Activated gamma-delta T cell treated with Interleukin-2 at 50 U/mL for 16 hours (primary cell): ENCODE measurements around the gene FKTN.
"Not testable (repeated sequence)": the region's sequence is repeated elsewhere in the genome, so short reads cannot be mapped to it uniquely, and the experiment has no call there.

ENCODE experiments used
- DNase-seq: peaks from one replicate; pipeline ENCODE4 v3.0.0-alpha.2; 2020

FKTN gene

DNA sequence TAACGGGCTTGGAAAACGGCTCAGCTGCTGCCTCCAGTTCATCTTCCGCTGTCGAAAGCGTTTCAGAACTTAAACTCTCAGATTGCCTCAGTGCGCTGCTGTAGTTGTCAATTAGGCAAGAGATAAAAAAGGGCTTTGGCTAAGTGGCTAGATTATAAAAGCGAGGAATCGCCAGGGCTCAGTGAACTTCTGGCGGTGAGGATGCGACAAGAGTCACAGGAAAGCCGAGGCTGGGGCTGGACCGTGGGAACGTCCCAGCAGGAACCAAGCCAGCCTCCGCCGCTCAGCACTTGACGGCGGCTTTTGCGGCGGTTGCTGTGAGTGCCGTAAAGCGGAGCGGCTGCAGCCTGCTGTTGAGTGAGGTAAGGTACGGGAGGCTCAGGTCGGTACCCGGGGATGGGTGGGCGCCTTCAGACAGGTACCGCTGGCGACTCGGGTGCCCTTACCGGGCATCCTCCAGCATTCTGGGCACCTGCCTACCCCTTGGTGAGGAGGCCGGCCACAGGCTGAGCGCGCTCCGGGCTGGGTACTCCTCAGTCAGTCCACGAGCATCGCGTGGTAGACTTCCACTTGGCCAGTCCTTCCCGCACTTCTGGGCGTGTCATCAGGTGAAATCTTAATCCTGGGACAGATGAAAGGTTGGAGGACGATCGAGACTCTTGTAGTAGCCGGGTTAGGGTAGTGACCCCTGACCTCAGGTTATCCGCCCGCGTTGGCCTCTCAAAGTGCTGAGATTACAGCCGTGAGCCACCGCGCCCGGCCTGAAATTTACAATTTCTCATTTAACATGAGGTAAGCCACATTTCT, at the start of gene FKTN:
FKTN (plus strand) TSS at position 328 of the 807 bp plus-strand sequence. CDS start 16,902 bp downstream, outside the sequence.
- peak; percentile 69 for DNase-seq

DNA sequence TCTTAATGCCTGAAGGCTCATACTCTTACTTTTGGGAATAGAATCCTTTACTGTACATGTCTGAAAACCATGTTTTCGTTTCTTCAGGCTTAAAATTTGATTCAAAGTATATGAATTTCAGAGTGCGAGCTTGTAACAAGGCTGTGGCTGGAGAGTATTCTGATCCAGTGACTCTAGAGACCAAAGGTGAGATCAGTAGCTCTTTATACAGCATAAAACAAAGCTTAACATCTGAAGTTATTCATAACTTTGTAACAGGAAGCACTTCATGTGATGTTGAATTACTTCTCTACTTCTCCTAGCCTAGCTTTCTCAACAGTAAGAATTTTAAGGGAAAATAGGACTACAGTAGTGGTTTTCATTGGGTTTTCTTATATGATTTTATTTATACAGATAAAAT, 49.4 kb upstream of the FKTN start:
- no peak for DNase-seq

DNA sequence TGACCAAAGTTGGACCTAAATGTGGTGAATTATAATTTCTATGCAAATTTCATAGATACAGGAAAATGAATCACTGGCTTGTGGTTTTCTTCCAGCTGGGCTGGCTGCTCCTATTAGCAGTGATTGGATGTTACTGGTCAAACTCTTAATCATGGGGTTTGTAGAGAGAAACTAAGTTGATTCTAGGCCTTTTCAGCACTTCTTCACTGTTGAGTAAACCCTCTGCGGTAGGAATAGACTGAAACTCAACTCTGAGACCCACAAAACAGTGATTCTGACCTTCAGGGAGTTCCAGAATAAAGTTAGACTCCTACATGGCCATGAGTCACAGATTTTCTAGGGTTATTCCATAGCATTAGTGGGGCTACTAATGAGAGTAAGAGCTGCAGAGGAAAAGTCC, 47.9 kb upstream of the FKTN start:
- DNase-seq, result no peak

DNA sequence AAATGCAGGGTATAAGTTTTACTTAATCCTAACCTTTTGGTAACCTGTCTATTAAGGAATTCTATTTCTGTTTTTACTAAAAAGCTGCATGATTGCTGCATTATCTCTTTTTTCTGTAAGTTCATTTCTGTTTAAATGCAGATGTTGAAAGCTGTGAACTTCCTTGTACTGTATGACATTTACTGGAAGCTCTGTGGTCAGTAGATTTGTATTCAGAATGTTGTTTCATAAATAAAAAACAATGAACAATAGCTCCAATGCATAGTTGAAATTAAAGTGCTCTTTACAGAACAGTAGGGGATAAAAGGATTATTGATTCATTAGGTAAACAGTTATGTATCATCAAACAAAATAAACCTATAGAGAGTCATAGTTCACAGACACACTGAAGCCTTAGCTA, 46.5 kb upstream of the FKTN start:
- DNase-seq, result no peak

DNA sequence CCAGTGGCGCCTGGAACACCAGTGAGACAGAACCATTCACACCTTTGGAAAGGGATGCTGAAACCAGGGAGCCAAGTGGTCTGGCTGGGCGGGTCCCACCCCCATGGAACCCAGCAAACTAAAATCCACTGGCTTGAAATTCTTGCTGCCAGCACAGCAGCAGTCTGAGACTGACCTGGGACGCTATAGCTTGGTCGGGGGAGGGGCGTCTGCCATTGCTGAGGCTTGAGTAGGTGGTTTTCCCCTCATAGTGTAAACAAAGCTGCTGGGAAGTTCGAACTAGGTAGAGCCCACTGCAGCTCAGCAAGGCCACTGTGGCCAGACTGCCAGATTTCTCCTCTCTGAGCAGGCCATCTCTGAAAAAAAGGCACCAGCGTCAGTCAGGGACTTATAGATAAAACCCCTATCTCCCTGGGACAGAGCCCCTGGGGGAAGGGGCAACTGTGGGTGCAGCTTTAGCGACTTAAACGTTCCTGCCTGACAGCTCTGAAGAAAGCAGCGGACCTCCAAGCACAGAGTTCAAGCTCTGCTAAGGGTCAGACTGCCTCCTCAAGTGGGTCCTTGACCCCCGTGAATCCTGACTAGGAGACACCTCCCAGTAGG, 42.0 kb upstream of the FKTN start:
- no peak for DNase-seq

DNA sequence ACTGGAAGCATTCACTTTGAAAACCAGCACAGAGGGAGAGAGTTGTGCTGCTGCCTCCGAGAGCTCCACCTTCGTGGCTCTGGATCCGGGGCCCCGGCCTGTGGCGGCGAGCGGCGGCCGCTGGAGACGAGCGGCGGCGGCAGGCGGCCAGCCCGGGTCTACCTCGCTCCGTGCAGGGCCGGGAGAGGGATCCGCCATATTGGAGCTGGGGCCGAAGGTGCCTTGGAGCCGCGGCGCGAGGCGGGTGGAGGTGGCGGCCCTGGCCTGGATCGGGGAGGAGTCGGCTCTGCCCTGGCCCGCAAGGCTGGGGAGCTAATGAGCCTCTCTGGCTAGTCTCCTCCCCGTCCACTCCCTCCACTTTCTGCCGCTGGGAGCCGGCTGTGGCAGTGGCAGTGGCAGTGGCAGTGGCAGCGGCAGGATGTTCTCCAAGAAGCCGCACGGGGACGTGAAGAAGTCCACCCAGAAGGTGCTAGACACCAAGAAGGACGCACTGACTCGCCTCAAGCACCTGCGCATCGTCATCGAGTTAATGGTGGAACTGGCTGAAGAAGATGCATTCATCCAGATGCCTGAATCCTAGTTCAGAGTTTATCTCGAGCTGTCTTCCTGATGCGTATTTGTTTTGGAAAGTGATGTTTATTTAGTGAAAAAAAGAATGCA, 38.1 kb upstream of the FKTN start:
- not testable (repeated sequence) for DNase-seq

DNA sequence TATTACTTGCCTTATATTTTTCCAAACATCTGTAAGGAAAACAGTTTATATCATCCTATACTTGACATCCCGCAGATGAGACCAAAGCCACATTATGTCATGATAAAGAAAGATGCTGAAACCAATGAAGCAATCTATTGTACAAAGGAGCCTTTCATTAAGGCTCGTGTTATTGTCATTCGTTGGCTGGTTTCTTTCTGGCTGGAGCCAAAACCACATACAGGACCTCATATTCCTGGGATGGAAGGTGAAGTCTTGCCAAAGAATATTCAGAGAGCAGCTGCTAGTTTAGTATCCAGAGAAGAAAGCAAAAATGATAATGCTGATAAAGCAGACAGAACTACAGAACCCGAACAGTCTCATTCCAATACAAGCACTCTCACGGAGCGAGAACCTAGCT, 36.9 kb upstream of the FKTN start:
- not testable (repeated sequence) for DNase-seq

DNA sequence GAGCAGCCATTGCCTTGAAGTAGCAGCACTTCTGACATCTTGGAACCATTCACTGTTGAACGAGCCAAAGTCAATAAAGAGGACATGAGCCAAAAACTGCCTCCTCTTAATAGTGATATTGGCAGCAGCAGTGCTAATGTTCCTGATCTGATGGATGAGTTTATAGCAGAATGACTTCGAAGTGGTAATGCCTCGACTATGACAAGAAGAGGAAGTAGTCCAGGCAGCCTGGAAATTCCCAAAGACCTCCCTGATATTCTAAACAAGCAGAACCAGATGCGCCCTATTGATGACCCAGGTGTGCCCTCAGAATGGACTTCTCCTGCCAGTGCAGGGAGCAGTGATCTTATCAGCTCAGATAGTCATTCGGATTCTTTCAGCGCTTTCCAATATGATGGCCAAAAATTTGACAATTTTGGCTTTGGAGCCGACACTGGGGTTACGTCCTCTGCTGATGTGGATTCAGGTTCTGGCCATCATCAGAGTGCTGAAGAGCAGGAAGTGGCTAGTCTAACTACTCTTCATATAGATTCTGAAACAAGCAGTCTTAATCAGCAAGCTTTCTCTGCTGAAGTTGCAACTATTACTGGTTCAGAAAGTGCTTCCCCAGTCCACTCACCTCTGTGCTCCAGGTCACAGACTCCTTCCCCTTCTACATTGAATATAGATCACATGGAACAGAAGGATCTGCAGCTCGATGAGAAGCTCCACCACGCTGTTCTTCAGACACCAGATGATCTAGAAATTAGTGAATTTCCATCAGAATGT, 35.1 kb upstream of the FKTN start:
- DNase-seq, result not testable (repeated sequence)

DNA sequence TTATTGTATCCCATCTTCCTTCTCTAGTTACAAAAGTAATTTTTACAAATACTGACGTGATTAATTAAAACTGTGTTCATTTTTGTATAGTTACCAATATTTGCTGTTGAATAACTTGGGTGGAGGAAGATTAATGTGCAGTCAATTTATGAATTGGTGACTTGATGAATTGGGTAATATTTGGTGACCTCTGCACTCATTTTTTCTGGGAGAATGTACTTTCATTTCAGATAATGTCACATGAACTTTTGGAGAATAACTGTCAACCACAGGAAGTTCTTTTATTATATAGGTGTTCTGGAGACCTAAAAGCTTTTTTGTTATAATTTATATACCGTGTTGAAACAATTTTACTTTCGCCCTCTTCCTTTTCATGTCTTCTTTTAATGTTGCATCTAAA, 26.4 kb upstream of the FKTN start:
- DNase-seq, result no peak

DNA sequence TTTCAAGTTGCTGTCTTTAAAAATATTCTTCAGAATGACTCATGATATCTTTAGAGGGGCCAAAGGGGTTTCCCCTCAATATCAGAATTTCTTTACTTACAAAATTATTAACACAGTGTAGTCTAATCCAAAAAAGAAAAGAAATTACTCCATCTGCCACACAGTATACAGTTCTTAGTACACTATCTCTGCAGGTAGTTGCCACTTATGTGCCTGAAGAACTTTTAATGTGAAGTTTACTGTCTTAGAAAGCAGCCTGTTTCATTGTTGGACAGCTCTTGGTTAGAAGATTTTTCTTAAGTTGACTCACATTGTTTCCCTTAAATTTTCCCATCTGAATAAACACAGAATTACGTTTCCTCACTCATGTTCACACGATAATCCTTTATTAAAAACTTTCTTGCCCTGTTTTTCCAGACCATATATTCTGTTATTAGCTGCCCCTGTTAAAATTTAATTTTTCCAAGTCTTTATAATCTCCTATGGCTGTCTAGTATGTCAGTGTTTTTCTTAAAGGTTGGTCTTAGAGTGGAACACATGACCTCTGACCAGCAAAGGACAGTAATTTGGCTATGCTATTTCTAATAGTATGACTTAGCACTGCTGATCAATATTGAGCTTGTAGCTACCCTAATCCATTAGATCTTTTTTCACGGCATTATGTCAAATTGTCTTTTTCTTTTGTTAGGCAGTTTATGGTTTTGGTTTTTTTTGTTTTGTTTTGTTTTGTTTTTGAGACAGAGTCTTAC, 21.8 kb upstream of the FKTN start:
- DNase-seq, result no peak

DNA sequence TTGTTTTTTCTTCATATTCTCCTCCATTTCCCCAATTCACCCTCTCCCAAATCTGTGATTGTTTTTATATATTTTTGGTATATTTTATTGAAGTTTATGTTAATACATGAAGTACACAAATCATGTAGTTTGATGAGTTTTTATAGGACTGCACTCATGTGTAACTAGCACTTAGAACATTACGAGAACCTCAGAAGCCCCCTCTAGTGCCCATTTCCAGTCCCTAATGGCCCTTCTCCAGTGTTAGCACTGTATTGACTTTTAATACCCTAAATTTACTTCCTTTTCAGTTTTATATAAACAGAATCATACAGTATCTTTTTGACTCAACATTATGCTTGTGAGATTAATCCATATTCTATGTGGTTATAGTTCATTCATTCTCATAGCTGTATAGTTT, 18.5 kb upstream of the FKTN start:
- DNase-seq, result no peak

DNA sequence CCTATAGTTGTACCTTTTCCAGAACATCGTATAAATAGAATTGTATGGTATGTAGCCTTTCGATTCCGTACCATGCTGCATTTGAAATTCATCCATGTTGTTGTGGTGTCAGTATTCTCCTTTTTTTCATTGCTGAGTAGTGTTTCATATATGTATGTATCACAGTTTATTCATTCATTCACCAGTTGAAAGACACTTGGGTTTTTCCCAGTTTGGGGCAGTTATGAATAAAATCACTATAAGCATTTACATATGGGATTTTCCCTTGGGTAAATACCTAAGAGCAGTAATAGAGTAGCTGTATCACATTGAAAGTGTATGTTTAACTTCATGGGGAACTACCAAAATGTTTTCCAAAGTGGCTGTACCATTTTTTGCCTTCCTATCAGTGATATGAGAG, 16.1 kb upstream of the FKTN start:
- DNase-seq, result no peak

DNA sequence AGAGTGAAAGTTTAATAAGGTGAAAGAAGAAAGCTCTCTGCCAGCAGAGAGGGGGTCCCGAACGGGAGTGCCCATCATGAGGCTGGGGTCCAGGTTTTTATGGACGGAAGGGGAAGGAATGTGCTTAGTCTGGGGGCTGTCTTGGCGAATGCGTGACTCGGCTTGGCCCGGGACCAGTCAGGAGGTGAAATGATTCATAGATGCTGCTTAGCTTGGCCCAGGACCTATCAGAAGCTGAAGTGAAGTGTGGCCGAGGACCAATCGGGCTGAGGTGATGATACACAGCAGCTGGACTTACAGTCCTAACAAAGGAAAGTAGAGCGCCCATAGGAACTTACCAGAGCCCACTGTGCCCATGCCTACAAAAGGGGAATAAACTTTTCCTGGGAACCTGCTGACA, 3.9 kb upstream of the FKTN start:
- DNase-seq, result no peak

DNA sequence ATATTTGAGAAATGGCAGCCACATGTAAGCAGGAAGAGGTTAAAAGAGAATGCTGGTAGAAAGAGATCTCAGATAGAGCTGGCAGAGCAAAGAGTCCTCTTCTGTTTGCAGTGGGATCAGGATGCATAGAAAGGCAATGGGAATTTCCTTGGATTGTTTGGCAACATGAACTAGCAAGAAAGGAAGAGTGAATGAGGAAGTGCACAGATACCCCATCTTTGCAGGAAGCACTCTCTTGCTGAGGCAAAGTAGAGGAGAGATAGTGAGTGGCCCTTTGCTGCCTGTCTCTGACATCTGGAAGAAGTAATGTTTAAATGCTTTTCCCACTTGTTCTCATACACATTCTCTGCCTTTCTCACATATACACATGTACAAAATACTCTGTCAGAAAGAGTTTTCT, 14.5 kb downstream of the FKTN start:
- no peak for DNase-seq

DNA sequence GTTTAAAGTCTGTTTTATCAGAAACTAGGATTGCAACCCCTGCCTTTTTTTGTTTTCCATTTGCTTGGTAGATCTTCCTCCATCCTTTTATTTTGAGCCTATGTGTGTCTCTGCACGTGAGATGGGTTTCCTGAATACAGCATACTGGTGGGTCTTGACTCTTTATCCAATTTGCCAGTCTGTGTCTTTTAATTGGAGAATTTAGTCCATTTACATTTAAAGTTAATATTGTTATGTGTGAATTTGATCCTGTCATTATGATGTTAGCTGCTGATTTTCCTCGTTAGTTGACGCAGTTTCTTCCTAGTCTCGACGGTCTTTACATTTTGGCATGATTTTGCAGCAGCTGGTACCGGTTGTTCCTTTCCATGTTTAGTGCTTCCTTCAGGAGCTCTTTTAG, 22.0 kb downstream of the FKTN start:
- DNase-seq, result not testable (repeated sequence)

DNA sequence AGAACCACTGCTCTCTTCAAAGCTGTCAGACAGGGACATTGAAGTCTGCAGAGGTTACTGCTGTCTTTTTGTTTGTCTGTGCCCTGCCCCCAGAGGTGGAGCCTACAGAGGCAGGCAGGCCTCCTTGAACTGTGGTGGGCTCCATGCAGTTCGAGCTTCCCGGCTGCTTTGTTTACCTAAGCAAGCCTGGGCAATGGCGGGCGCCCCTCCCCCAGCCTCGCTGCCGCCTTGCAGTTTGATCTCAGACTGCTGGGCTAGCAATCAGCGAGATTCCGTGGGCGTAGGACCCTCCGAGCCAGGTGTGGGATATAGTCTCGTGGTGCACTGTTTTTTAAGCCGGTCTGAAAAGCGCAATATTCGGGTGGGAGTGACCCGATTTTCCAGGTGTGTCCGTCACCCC, 23.6 kb downstream of the FKTN start:
- DNase-seq, result not testable (repeated sequence)

DNA sequence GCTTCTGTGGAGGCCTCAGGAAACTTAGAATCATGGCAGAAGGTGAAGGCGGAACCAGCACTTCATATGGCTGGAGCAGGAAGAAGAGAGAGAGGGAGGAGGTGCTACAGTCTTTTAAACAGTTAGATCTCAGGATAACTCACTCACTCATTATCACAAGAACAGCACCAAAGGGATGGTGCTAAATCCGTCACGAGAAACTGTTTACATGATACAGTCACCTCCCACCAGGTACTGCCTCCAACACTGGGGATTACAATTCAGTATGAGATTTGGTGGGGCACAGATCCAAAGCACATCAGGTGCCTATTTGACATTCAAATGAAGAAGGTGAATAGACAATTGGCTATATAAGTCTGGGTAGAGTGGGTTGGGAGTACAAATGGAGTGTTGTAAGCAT, 35.2 kb downstream of the FKTN start:
- DNase-seq, result no peak

DNA sequence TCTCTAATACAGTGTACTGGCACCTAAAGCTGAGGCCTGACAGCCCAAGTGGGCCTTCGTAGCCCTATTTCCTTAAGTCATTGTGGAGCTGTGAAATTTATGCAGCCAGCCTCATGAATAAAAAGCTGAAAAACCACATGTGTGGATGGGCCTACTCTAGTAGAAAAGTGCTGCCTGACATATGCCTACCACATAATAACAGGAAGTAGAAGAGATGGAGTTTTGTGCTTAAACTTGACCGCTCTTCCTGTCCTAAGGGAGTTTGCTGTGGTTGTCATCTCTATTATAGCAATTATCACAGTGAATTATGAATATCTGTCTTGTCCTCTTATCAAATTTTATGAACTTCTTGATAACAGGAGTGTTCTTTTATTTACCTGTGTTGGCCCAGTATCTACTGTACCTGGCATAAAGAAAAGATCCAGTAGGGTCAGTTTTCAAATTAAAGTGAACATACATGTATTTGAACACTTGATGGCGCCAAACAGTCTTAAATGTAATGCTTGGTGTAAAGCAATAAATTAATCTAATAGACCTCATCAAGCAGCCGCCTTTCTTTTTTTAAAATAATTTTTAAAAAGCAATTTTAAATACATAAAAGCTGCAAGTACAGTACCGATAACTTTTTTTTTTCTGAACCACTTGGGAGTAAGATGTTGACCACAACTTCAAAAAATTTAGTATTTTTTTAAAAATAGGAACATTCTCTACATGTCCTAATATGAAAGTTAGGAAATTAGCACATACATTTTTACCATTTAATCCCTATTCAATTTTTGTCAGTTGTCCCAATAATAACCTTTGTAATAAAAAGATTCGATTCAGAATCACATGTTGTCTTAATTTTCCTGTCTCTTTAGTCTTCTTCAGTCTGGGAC, 51.0 kb downstream of the FKTN start:
- DNase-seq, result no peak

DNA sequence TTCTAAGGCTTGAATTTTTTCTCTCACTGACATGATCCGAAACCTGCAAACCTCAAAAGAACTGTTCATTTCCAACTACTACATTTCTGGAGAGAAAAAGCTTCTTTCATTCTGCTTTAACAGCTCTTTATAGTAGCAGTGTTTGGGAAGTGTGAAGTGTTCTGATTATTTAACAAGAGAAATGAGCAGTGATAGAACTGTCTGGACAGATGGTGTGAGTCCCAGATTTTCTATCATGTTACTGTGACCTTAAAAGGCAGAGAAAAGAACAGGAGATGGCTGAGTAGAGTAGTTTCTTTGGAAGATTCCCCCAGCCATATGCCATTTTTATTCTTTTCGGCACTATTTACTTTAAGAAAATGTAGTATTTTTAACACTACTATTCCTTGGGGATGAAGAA, 63.1 kb downstream of the FKTN start:
- no peak for DNase-seq

DNA sequence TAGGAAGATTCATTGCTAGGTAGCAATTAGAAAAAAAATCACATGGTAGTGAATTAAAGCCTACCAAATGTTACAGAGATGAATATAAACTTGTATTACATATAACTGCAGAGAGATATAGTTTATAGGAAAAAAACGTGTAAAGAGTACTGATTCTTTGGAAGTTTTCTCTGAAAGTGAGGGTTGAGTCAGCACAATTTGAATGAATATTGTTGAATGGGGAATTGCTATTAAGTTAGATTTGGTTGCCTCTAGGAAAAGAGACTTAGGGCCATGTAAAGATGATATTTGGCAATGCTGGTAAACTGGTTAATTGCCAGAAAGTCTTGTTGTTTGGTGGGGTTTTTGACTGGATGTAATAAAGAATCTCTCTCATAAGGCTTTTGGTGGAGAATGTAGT, 67.2 kb downstream of the FKTN start:
- DNase-seq, result no peak

DNA sequence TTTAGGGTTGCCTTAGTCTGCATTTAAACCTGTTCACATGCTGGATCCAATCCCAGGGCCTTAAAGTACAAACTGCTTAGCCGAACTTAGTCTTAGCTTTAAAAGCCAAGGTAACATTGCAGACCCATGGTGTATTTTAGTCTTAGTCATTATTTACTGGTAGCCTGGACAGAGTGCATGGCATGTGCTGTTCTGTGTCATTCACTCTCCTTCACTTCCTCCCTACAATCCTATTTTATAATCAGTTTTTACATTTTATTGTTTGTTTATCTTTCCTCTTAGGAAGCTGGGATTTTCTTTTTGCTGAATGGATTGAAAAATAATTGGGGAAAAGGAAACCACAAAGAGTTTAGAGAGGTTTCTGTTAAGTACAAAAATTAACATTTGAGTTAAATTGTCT, 74.9 kb downstream of the FKTN start:
- DNase-seq, result no peak

DNA sequence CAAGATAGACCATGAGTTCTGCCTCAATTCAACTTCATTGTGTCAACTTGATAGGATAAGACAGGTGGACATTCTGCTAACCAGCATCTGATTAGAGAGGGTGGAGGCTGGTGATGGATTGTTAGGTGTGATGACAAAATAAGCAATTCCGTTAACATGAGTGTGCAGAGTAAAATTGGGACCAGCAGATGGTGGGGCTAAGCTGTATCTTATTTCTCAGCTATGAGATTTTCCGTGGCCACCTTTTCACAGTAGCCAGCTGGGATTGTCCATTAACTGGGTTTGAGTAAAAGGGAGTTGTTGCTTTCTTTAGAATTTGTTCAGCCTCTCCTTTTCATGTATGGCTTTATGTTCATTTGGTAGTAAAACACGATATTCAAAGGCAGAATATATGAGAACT, 75.5 kb downstream of the FKTN start:
- DNase-seq, result no peak
